CD4-positive, CD25-positive, alpha-beta regulatory T cell (primary cell): Measurements from ENCODE around the gene MTX1. TPM values are rescaled to one million over a fixed set of nuclear protein-coding genes. Genes with fewer than 3 reads are reported as not detected.

ENCODE experiments used
- ATAC-seq, 2 donors: fragments of 150-1000 bp; cut with Tn5 transposase; one replicate each; pipeline ENCODE4 v1.10.0; 2021; ENCODE audit warnings: low read depth in 2 of 2, moderate number of reproducible peaks in 2 of 2, moderate library complexity in 1 of 2
- DNase-seq, 3 donors: peaks; one replicate each; pipeline versions ENCODE4 v3.0.0 to v3.0.0-alpha.2; 2012 to 2022; ENCODE audit warnings: mixed read lengths in 1 of 3
- H3K27ac ChIP-seq: one replicate; pipeline ENCODE4 v1.7.0; 2013; ENCODE audit warnings: mild to moderate bottlenecking, low read length; ENCODE audit not compliant: insufficient read depth, poor library complexity, severe bottlenecking
- H3K27me3 ChIP-seq: one replicate; pipeline ENCODE4 v1.7.0; 2013; ENCODE audit warnings: low read length; ENCODE audit not compliant: control insufficient read depth, insufficient read depth
- H3K36me3 ChIP-seq: one replicate; pipeline ENCODE4 v1.7.0; 2013; ENCODE audit warnings: mild to moderate bottlenecking, low read length, moderate library complexity; ENCODE audit not compliant: control insufficient read depth, insufficient read depth
- H3K4me1 ChIP-seq: 2 replicates; pipeline ENCODE4 v1.7.0; 2013; ENCODE audit warnings: mild to moderate bottlenecking, low read length; ENCODE audit not compliant: insufficient read depth, control insufficient read depth, poor library complexity, severe bottlenecking
- H3K4me3 ChIP-seq: one replicate; pipeline ENCODE4 v1.7.0; 2013; ENCODE audit warnings: low read depth, mild to moderate bottlenecking, low read length, moderate library complexity
- H3K9me3 ChIP-seq, 2 experiments: 1 replicate in 1 of 2; 2 replicates in 1 of 2; pipeline ENCODE4 v1.7.0; 2013; ENCODE audit warnings: low read length in 2 of 2, mild to moderate bottlenecking in 1 of 2, moderate library complexity in 1 of 2; ENCODE audit not compliant: control insufficient read depth in 2 of 2
- H3K27ac Mint-ChIP-seq, 3 donors: one replicate each; pipeline ENCODE4 v1.8.0; 2020 to 2022; ENCODE audit warnings: mild to moderate bottlenecking in 3 of 3, mixed read lengths in 3 of 3, moderate library complexity in 2 of 3
- H3K27me3 Mint-ChIP-seq: one replicate; pipeline ENCODE4 v1.8.0; 2022; ENCODE audit warnings: mild to moderate bottlenecking, mixed read lengths
- H3K36me3 Mint-ChIP-seq: one replicate; pipeline ENCODE4 v1.8.0; 2020; ENCODE audit warnings: mixed read lengths
- H3K4me1 Mint-ChIP-seq, 4 donors: one replicate each; pipeline ENCODE4 v1.8.0; 2020 to 2022; ENCODE audit warnings: mixed read lengths in 4 of 4, mild to moderate bottlenecking in 1 of 4
- H3K4me3 Mint-ChIP-seq, 4 donors: one replicate each; pipeline ENCODE4 v1.8.0; 2020 to 2022; ENCODE audit warnings: mild to moderate bottlenecking in 4 of 4, mixed read lengths in 4 of 4, moderate library complexity in 3 of 4
- H3K9me3 Mint-ChIP-seq, 7 donors: one replicate each; pipeline ENCODE4 v1.8.0; 2020 to 2022; ENCODE audit warnings: mixed read lengths in 7 of 7, mild to moderate bottlenecking in 3 of 7, moderate library complexity in 2 of 7
- polyA plus RNA-seq, 4 donors: library from polyadenylated mRNA; unstranded; fragments of 300-500 nt; fragmentation: Illumina TruSeq; gene quantifications; one replicate each; pipeline ENCODE4 v1.2.3, GENCODE V29; 2021
- total RNA-seq: library from RNA; stranded (reverse); gene quantifications from one replicate; pipeline ENCODE4 v1.2.3, GENCODE V29; 2022

MTX1 gene
- total and polyA plus RNA-seq, 5 donors from 2014 or later, result 18.4 to 52.2 (median 46.0) TPM

DNA sequence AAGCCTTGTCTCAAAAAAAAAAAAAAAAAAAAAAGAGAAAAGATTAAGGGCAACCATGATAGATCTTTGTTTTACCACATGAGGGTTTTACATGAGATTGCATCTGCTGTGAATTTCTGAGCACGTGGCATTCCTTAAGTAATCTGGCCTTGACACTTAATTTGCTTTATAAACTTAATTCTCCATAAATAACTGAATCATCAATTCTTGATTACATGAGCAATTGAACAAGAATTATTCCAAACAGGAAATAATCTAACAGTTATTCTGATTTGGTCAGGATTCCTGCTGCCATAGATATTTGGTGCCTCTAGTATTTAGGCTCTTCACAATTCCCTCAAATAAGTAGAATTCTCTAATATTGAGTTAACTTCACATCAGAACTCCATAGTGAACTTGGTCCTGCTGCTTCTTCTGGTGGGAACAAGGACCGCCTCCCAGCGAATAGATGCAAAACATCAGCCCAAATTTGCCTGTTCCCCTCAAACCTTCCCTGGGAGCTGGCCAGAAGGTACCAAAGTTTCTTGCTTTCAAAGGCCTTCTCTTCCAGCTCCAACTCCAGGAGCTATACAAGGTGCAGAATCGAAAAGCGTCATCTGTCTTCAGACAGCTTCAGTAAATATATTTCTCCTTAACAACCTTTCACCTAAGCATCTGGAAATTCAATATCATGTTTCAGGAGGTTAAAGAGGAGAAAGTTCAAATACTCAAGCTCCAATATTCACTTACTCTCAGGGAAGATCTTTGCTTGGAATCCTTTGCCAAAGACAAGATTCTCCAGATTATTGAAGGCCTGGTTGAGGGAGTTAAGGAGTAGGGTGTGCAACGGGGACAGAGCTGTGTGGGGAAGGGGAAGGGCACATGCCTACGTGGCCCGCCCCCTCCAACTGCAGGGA is 36.4 kb upstream of the MTX1 start:
- peak overlapping the region; percentile 94 to 100 (median 98) for H3K4me3 Mint-ChIP-seq
- peaks cover 8% of the 10 kb centered on the region for H3K27me3 Mint-ChIP-seq
- H3K27ac ChIP-seq, result peak overlapping the region; percentile 93
- peaks cover 43% of the 10 kb centered on the region for H3K4me1 ChIP-seq
- H3K27me3 ChIP-seq, result no peaks in the 10 kb centered on the region
- H3K4me1 Mint-ChIP-seq, result peaks cover 15 to 70% (median 40%) of the 10 kb centered on the region in 4 donors
- H3K36me3 Mint-ChIP-seq, result peaks cover 14% of the 10 kb centered on the region
- no peaks in the 10 kb centered on the region for H3K9me3 Mint-ChIP-seq
- DNase-seq (no peak), ATAC-seq (peak in 1 of 2 donors; percentile 22)
- peaks cover 18% of the 10 kb centered on the region for H3K36me3 ChIP-seq
- peak overlapping the region; percentile 99 to 100 (median 100) for H3K27ac Mint-ChIP-seq
- H3K4me3 ChIP-seq, result peak overlapping the region; percentile 70
- H3K9me3 ChIP-seq, result no peaks in the 10 kb centered on the region

DNA sequence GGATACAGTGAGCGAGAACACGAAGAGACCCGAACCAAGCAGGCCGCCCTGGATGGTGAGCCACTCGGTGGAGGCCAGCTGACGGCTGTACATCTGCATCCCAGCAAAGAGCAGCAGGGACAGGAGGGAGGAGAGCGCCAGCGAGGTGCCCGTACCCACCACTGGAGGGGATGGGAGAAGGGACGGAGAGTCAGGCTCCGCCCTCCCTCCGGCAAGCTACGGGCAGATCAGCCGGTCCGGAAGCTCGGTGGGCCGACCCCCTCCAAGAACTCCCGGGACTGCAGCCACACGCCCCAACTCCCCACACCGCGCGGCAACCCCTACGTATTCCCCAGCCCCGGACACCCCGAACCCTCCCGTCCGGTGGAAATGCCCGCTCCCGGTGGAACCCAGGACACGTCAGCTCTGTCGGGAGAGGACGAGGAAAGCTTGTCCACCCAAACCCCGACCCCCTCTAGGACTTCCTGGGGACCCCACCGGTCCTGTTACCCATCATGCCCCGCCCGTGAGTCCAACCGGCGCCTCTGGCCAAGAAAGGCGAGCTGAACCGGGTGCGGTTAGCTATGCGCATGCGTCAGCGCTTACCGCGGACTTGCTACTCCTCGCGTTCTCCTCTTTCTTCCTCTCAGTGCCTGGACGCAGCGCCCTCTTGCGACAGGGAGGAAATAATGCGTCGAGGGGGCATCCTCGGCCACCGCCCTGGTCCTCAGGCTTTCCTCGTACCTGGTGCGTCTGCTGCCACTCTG is 35.6 kb upstream of the MTX1 start, which contains the start of gene KRTCAP2:
Gene KRTCAP2 (minus strand): TSS at position 573 of the 746 bp plus-strand sequence. CDS start 80 bp downstream, at position 493.
- H3K4me1 Mint-ChIP-seq, result peaks cover 15 to 62% (median 35%) of the 10 kb centered on the region in 4 donors
- peak; percentile 81 to 84 for ATAC-seq
- Histone ChIP-seq H3K27me3 (no peaks in the 10 kb centered on the region), H3K4me3 (peak within 1 kb of the TSS; percentile 70), H3K9me3 (no peaks in the 10 kb centered on the region), H3K4me1 (peaks cover 38% of the 10 kb centered on the region), H3K36me3 (peaks cover 23% of the 10 kb centered on the region), H3K27ac (peak within 1 kb of the TSS; percentile 93)
- peaks cover 4% of the 10 kb centered on the region for H3K27me3 Mint-ChIP-seq
- H3K4me3 Mint-ChIP-seq, result peak within 1 kb of the TSS; percentile 94 to 100 (median 98)
- peaks cover 14% of the 10 kb centered on the region for H3K36me3 Mint-ChIP-seq
- H3K9me3 Mint-ChIP-seq, result no peaks in the 10 kb centered on the region
- DNase-seq, result peak; percentile 90 to 96 (median 93)
- peak within 1 kb of the TSS; percentile 99 to 100 (median 100) for H3K27ac Mint-ChIP-seq

DNA sequence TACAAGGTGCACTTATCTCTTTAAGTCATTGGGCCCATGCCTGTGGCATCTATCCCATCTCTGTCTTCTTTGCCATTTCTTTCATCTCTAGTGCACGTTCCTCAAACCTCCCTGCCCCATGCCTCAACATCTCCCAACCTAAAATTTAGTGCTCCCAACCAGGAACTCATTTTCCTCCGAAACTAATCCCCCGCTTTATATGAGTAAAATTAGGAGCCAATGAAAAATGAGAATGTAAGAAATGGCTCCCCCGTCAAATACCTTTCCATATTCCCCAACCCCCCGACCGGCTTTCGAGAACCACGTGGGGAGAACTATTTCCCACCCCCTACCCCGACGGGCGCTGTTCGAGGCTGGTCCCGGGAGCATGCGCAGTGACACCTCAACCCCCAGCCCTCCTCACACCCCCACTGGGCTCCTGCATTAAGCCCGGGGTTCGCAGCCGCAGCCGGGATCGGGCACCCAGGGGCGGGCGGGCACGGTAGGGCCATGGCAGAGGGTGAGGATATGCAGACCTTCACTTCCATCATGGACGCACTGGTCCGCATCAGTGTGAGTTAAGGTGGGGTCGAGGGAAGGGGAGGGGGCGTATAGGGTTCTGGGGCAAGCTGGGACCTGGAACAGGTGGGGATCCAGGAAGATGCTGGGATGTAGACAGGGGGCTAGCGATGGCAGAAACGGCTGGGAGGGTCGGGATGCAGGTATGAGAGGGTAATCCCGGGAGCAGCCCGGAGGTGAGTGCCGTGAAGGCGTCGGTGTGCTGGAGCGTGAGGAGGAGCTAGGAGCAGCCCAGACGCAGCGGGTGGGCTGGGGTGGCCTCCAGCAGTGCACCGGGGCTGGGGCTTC is 34.8 kb upstream of the MTX1 start, which contains the start of gene TRIM46:
Gene TRIM46 (plus strand): TSS at position 372 of the 846 bp plus-strand sequence. CDS start 118 bp downstream, at position 490.
- H3K27ac Mint-ChIP-seq, result peak within 1 kb of the TSS; percentile 99 to 100 (median 100)
- H3K9me3 Mint-ChIP-seq, result no peaks in the 10 kb centered on the region
- Histone ChIP-seq H3K36me3 (peaks cover 23% of the 10 kb centered on the region), H3K4me3 (peak within 1 kb of the TSS; percentile 70), H3K9me3 (no peaks in the 10 kb centered on the region), H3K4me1 (peaks cover 37% of the 10 kb centered on the region), H3K27me3 (no peaks in the 10 kb centered on the region), H3K27ac (peak within 1 kb of the TSS; percentile 93)
- peaks cover 15 to 61% (median 34%) of the 10 kb centered on the region in 4 donors for H3K4me1 Mint-ChIP-seq
- H3K4me3 Mint-ChIP-seq, result peak within 1 kb of the TSS; percentile 94 to 100 (median 98)
- ATAC-seq (peak in 1 of 2 donors; percentile 2), DNase-seq (peak; percentile 46 to 75 (median 59))
- H3K27me3 Mint-ChIP-seq, result peaks cover 4% of the 10 kb centered on the region
- H3K36me3 Mint-ChIP-seq, result peaks cover 14% of the 10 kb centered on the region

GRCh38 chr1:155174324-155175280 is 33.9 kb upstream of the MTX1 start:
- H3K9me3 ChIP-seq, result no peaks in the 10 kb centered on the region
- H3K9me3 Mint-ChIP-seq, result no peaks in the 10 kb centered on the region
- ATAC-seq (no peak), DNase-seq (peak; percentile 43 to 76 (median 46))
- H3K4me1 Mint-ChIP-seq, result peaks cover 9 to 59% (median 31%) of the 10 kb centered on the region in 4 donors
- peak overlapping the region; percentile 93 for H3K27ac ChIP-seq
- H3K4me1 ChIP-seq, result peaks cover 37% of the 10 kb centered on the region
- H3K4me3 Mint-ChIP-seq, result peak overlapping the region; percentile 94 to 100 (median 98)
- H3K27me3 Mint-ChIP-seq, result peaks cover 4% of the 10 kb centered on the region
- no peaks in the 10 kb centered on the region for H3K27me3 ChIP-seq
- peaks cover 17% of the 10 kb centered on the region for H3K36me3 ChIP-seq
- H3K27ac Mint-ChIP-seq, result peak overlapping the region; percentile 91 to 100 (median 99)
- peak overlapping the region; percentile 48 for H3K4me3 ChIP-seq
- peaks cover 10% of the 10 kb centered on the region for H3K36me3 Mint-ChIP-seq

DNA sequence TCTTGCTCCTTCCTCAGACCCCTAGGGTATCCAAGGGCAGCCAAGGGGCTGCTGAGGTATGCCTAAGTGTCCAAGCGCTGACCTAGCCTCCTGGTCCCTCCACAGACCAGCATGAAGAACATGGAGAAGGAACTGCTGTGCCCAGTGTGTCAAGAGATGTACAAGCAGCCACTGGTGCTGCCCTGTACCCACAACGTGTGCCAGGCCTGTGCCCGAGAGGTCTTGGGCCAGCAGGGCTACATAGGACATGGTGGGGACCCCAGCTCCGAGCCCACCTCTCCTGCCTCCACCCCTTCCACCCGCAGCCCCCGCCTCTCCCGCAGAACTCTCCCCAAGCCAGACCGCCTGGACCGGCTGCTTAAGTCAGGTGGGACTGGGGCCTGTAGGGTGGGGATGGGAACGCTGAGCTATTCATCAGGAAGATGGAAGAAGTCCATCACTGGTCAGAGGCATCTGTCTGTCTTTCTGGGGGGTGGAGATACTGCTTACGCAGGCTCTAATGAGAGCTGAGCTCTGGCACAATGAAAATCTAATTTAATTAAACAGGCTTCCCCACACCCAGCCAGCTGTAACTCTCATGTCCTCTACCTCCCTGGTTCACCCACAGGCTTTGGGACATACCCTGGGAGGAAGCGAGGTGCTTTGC is 33.1 kb upstream of the MTX1 start:
- H3K4me1 ChIP-seq, result peaks cover 37% of the 10 kb centered on the region
- H3K27me3 Mint-ChIP-seq, result peaks cover 4% of the 10 kb centered on the region

GRCh38 chr1:155175927-155176371 is 32.5 kb upstream of the MTX1 start:
- Histone ChIP-seq H3K4me3 (peak overlapping the region; percentile 28), H3K4me1 (peaks cover 37% of the 10 kb centered on the region), H3K9me3 (no peaks in the 10 kb centered on the region), H3K27ac (no peak overlapping the region), H3K36me3 (peaks cover 12% of the 10 kb centered on the region), H3K27me3 (no peaks in the 10 kb centered on the region)
- H3K9me3 Mint-ChIP-seq, result no peaks in the 10 kb centered on the region
- no peak overlapping the region for H3K27ac Mint-ChIP-seq
- DNase-seq, result peak in 1 of 3 donors; percentile 50
- ATAC-seq, result no peak
- H3K4me3 Mint-ChIP-seq, result peak overlapping the region; percentile 41 to 86 (median 66)
- peaks cover 4% of the 10 kb centered on the region for H3K27me3 Mint-ChIP-seq
- peaks cover 8 to 55% (median 28%) of the 10 kb centered on the region in 4 donors for H3K4me1 Mint-ChIP-seq
- peaks cover 8% of the 10 kb centered on the region for H3K36me3 Mint-ChIP-seq

More for the DNA sequence above, 33.1 kb upstream of the MTX1 start:
- Mint-ChIP-seq H3K4me3 (peak overlapping the region; percentile 73 to 100 (median 82)), H3K36me3 (peaks cover 8% of the 10 kb centered on the region), H3K9me3 (no peaks in the 10 kb centered on the region), H3K27ac (peak overlapping the region in 2 of 3 donors; percentile 65 to 80), H3K4me1 (peaks cover 8 to 55% (median 29%) of the 10 kb centered on the region in 4 donors)
- Histone ChIP-seq H3K36me3 (peaks cover 13% of the 10 kb centered on the region), H3K9me3 (no peaks in the 10 kb centered on the region), H3K4me3 (no peak overlapping the region), H3K27ac (peak overlapping the region; percentile 93), H3K27me3 (no peaks in the 10 kb centered on the region)
- ATAC-seq (no peak), DNase-seq (no peak)
